Activated CD4-positive, alpha-beta T cell treated with anti-CD3 and anti-CD28 coated beads, Interleukin-2, amount 10 ng/mL, durations not matched to agents 24 days and 14 days (primary cell): ENCODE data around the gene P4HB. TPM values are rescaled to one million over a fixed set of nuclear protein-coding genes. Genes with fewer than 3 reads are reported as not detected.

Experiments
- DNase-seq: peaks from one replicate; pipeline ENCODE4 v3.0.0; 2022
- H3K27ac Mint-ChIP-seq: one replicate; pipeline ENCODE4 v1.8.0; 2022; ENCODE audit warnings: mild to moderate bottlenecking, mixed read lengths
- H3K27me3 Mint-ChIP-seq: one replicate; pipeline ENCODE4 v1.8.0; 2022; ENCODE audit warnings: mixed read lengths
- H3K36me3 Mint-ChIP-seq: one replicate; pipeline ENCODE4 v1.8.0; 2022; ENCODE audit warnings: low read depth, mild to moderate bottlenecking, mixed read lengths
- H3K4me1 Mint-ChIP-seq: one replicate; pipeline ENCODE4 v1.8.0; 2021; ENCODE audit warnings: mixed read lengths
- H3K4me3 Mint-ChIP-seq: one replicate; pipeline ENCODE4 v1.8.0; 2022; ENCODE audit warnings: mild to moderate bottlenecking, moderate library complexity, mixed read lengths
- H3K9me3 Mint-ChIP-seq: one replicate; pipeline ENCODE4 v1.8.0; 2021; ENCODE audit warnings: mixed read lengths
- intact Hi-C: fragments of 100-400 bp; cut with micrococcal nuclease; formaldehyde crosslinking; loops from one replicate; pipeline ENCODE4 v1.15.1; 2023
- total RNA-seq: library from RNA; stranded (reverse); gene quantifications from 2 replicates; pipeline ENCODE4 v1.2.3, GENCODE V29; 2022

The P4HB gene
- total RNA-seq, 1 donor from 2014 or later: 458 TPM

DNA sequence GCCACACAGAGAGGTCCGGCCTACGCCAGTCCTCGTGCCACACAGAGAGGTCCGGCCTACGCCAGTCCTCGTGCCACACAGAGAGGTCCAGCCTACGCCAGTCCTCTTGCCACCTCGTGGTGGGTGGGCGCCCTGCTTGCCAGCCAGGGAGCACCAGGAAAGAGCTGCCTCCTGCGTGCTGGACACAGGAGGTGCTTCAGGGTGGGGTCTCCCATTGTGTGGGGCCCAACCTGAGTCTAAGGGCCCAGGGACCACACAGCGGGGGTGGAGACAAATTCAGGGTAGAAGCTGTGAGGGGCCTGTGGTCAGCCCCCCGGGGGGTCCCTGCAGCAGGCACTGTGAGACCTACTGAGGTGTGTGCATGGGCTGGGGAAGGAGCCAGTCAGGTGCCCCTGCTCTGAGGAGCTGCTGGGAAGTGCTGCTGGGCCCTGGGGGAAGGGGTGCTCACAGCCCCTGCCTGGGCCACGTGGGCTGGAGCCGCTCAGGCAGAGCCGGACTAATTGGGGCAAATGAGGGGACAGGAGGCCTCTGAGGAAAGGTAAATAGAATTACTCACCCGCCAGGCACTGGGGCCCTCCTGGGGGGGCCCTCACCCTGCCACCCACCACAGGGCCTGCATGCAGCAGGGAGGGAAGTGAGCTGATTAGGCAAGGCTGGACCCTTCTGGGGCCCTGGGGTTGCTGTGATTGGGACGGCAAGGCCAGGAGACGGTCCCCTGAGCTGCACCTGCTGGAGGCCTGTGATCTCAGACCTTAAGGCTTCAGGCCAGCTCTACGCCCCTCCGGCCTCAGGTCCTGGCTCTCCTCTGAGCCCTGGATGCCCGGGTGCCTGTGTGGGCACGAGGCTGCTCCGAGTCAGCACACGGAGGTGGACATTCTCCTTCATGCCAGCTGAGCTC lies 45.3 kb downstream of the P4HB start:
- Mint-ChIP-seq H3K4me3 (no peak overlapping the region), H3K4me1 (no peaks in the 10 kb centered on the region), H3K27ac (no peak overlapping the region), H3K27me3 (peaks cover 10% of the 10 kb centered on the region), H3K36me3 (no peaks in the 10 kb centered on the region), H3K9me3 (no peaks in the 10 kb centered on the region)
- DNase-seq: no peak
- intact Hi-C loops: no loop called here

DNA sequence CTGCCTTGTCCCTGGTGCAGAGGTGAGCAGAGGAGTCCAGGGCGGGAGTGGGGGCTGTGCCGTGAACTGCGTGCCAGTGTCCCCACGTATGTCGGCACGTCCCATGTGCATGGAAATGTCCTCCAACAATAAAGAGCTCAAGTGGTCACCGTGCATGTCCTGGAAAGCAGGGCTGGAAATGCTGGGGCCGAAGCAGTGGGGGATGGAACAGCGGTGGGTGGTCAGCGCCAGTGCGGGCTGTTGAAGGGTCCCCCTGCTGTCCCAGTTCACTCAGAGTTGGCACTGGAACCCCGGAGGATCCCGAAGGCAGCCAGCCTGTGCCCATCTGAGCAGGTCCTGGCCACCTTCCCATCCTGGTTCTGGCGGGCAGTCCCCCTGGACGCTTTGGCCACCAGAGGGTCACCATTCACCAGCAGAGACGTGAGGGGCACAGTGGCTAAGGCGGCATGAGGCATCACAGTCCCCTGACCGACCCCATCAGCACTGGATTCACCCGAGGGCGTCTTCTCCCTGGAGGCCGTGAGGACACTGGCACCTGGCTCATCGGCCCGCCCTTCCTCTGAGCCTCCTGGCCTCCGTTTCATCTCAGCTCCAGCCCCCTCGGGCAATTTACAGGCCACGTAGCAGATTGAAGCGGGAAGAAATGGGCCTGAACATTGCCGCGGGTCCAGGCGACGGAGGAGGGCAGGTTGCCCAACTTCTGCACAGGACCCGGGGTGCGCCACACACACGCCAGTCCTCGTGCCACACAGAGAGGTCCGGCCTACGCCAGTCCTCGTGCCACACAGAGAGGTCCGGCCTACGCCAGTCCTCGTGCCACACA lies 46.3 kb downstream of the P4HB start:
- Mint-ChIP-seq H3K27me3 (peaks cover 10% of the 10 kb centered on the region), H3K27ac (no peak overlapping the region), H3K36me3 (no peaks in the 10 kb centered on the region), H3K9me3 (no peaks in the 10 kb centered on the region), H3K4me1 (no peaks in the 10 kb centered on the region), H3K4me3 (no peak overlapping the region)
- DNase-seq: no peak
- intact Hi-C loops: no loop called here

DNA sequence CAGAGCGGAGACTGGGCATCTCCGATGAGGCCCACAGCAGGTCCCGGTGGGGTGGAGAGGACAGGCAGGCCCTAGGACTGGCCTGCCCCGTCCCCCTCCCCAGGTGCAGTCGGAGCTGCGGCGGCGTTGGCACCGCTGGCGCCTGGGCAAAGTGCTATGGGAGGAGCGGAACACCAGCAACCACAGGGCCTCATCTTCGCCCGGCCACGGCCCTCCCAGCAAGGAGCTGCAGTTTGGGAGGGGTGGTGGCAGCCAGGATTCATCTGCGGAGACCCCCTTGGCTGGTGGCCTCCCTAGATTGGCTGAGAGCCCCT lies 47.0 kb downstream of the P4HB start:
- H3K9me3 Mint-ChIP-seq: no peaks in the 10 kb centered on the region
- intact Hi-C loops: no loop called here
- DNase-seq: no peak
- H3K4me1 Mint-ChIP-seq: no peaks in the 10 kb centered on the region
- no peaks in the 10 kb centered on the region for H3K36me3 Mint-ChIP-seq
- peaks cover 10% of the 10 kb centered on the region for H3K27me3 Mint-ChIP-seq
- H3K27ac Mint-ChIP-seq: no peak overlapping the region
- no peak overlapping the region for H3K4me3 Mint-ChIP-seq

DNA sequence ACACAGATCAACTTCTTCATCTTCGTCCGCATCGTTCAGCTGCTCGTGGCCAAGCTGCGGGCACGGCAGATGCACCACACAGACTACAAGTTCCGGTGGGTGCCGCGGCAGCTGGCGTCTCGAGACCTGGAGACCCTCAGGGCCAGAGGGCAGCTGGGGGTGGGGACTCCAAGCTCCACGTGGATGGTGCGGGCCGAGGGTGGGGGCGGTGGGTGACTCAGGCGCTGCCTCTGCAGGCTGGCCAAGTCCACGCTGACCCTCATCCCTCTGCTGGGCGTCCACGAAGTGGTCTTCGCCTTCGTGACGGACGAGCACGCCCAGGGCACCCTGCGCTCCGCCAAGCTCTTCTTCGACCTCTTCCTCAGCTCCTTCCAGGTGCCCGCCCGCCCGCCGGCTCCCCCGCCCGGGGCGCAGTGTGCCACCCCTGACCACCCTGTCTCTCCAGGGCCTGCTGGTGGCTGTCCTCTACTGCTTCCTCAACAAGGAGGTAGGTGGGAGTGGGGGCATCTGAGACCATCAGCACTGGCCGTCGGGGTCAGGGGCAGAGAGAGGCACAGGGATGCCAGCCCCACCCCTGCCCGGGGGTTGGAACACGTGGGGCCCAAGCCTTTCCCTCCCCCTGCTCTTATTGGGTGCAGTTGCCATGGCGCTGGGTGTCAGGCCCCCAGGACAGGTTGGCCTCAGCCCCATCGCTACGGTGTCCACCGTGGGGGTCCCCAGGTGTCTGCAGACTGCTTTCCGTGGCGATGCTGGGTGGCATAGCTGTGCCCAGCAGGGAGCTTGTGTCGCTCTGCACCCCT lies 47.6 kb downstream of the P4HB start:
- DNase-seq: no peak
- intact Hi-C loops: no loop called here
- no peak overlapping the region for H3K27ac Mint-ChIP-seq
- H3K36me3 Mint-ChIP-seq: no peaks in the 10 kb centered on the region
- peaks cover 9% of the 10 kb centered on the region for H3K27me3 Mint-ChIP-seq
- no peaks in the 10 kb centered on the region for H3K4me1 Mint-ChIP-seq
- no peak overlapping the region for H3K4me3 Mint-ChIP-seq
- no peaks in the 10 kb centered on the region for H3K9me3 Mint-ChIP-seq

DNA sequence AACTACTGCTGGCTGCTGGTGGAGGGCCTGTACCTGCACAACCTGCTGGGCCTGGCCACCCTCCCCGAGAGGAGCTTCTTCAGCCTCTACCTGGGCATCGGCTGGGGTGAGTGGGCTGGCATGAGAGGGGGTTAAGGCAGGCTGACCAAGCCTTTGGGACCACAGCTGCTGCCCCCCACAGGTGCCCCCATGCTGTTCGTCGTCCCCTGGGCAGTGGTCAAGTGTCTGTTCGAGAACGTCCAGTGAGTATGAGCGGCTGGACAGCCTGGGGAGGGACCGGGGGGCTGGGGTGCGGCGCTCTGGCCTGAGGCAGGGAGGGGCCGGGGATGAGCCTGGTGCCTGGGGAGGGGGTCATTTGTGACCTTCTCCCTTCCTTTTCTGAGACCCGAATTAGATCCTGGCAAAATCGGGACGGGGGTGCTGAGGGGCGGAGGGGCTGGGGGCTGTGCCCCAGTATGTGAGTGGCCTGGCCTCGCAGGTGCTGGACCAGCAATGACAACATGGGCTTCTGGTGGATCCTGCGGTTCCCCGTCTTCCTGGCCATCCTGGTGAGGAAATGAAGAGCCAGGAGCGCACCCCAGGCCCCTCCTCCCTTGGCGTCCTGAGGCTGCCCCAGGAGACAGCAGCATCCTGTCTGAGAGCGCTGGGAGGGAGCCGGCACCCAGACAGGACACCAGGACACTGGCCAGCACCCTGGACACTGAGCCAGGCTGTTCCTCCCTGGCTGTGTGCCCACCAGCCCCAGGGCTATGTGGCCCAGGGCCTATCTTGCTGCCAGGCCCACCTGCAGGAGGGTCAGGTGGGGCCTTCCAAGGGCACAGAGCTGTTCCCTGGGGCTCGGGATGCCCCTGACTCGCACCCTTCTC lies 48.4 kb downstream of the P4HB start:
- Mint-ChIP-seq H3K4me1 (no peaks in the 10 kb centered on the region), H3K27me3 (peaks cover 7% of the 10 kb centered on the region), H3K36me3 (no peaks in the 10 kb centered on the region), H3K9me3 (no peaks in the 10 kb centered on the region), H3K27ac (no peak overlapping the region), H3K4me3 (no peak overlapping the region)
- intact Hi-C loops: no loop called here
- DNase-seq: no peak

DNA sequence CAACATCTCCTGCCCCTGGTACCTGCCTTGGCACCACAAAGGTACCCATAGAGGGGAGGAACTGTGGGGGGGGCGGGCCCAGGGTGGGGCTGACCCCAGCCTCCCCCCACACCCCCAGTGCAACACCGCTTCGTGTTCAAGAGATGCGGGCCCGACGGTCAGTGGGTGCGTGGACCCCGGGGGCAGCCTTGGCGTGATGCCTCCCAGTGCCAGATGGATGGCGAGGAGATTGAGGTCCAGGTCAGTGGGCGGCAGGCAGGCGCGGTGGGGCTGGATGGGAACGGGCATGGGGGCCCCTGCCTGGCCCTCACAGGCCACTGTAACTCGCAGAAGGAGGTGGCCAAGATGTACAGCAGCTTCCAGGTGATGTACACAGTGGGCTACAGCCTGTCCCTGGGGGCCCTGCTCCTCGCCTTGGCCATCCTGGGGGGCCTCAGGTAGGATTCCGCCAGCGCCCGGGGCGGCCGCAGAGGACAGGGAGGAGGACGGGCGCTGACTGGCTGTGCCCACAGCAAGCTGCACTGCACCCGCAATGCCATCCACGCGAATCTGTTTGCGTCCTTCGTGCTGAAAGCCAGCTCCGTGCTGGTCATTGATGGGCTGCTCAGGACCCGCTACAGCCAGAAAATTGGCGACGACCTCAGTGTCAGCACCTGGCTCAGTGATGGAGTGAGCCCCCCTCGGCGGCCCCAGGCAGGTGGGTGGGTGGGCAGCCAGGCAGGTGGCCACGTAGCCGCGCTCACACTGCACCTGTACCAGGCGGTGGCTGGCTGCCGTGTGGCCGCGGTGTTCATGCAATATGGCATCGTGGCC lies 49.2 kb downstream of the P4HB start:
- H3K27ac Mint-ChIP-seq: no peak overlapping the region
- intact Hi-C loops: no loop called here
- no peaks in the 10 kb centered on the region for H3K4me1 Mint-ChIP-seq
- no peaks in the 10 kb centered on the region for H3K36me3 Mint-ChIP-seq
- no peaks in the 10 kb centered on the region for H3K9me3 Mint-ChIP-seq
- no peak for DNase-seq
- H3K4me3 Mint-ChIP-seq: no peak overlapping the region
- H3K27me3 Mint-ChIP-seq: peaks cover 5% of the 10 kb centered on the region

DNA sequence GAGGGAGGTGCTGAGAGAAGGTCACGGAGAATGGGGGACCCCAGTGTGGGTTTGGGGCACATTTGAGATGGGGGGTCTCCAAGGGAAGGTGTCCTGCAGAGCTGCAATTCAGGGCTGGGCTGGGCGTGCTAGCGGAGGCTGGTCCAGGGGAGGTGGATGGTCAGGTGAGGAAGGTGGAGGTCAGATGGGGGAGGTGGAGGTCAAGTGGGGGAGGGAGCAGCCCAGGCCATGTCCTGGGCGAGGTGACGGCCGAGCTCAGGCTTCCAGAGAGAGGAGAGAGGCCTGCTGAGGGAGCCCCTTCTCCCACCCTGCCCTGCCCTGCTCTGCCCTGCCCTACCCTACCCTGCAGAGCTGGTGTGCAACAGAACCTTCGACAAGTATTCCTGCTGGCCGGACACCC lies 49.9 kb downstream of the P4HB start:
- H3K9me3 Mint-ChIP-seq: no peaks in the 10 kb centered on the region
- H3K4me1 Mint-ChIP-seq: no peaks in the 10 kb centered on the region
- H3K27ac Mint-ChIP-seq: no peak overlapping the region
- intact Hi-C loops: no loop called here
- H3K27me3 Mint-ChIP-seq: peaks cover 7% of the 10 kb centered on the region
- no peaks in the 10 kb centered on the region for H3K36me3 Mint-ChIP-seq
- DNase-seq: no peak
- no peak overlapping the region for H3K4me3 Mint-ChIP-seq

DNA sequence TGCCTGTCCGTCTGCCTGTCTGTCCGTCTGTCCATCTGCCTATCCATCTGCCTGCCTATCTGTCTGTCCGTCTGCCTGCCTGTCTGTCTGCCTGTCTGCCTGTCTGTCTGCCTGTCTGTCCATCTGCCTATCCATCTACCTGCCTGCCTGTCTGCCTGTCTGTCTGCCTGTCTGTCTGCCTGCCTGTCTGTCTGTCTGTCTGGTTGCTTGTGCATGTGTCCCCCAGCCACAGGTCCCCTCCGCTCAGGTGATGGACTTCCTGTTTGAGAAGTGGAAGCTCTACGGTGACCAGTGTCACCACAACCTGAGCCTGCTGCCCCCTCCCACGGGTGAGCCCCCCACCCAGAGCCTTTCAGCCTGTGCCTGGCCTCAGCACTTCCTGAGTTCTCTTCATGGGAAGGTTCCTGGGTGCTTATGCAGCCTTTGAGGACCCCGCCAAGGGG lies 50.8 kb downstream of the P4HB start:
- H3K27ac Mint-ChIP-seq: no peak overlapping the region

DNA sequence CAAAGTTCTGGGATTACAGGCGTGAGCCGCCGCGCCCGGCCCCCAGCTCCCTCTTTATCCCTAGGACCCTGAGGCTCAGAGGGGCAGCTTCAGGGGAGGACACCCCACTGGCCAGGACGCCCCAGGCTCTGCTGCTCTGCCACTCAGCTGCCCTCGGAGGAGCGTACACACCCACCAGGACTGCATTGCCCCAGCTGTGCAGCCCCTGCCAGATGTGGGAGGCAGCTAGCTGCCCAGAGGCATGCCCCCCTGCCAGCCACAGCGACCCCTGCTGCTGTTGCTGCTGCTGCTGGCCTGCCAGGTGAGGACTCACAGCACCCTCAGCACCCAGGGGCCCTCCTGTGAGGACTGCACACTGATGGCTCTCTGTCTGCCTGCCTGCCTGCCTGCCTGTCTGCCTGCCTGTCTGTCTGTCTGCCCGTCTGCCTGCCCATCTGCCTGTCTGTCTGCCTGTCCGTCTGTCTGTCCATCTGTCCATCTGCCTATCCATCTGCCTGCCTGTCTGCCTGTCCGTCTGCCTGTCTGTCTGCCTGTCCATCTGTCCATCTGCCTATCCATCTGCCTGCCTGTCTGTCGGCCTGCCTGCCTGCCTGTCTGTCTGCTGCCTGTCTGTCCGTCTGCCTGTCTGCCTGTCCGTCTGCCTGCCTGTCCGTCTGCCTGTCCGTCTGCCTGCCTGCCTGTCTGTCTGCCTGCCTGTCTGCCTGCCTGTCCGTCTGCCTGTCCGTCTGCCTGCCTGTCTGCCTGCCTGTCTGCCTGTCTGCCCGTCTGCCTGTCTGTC lies 51.4 kb downstream of the P4HB start:
- H3K4me3 Mint-ChIP-seq: no peak overlapping the region
- no peaks in the 10 kb centered on the region for H3K4me1 Mint-ChIP-seq
- no peaks in the 10 kb centered on the region for H3K9me3 Mint-ChIP-seq
- DNase-seq: no peak
- intact Hi-C loops: no loop called here
- no peaks in the 10 kb centered on the region for H3K36me3 Mint-ChIP-seq
- peaks cover 9% of the 10 kb centered on the region for H3K27me3 Mint-ChIP-seq
- no peak overlapping the region for H3K27ac Mint-ChIP-seq

More for the DNA sequence above, 50.8 kb downstream of the P4HB start:
- intact Hi-C loops: no loop called here
- Mint-ChIP-seq H3K36me3 (no peaks in the 10 kb centered on the region), H3K27me3 (peaks cover 9% of the 10 kb centered on the region), H3K4me3 (no peak overlapping the region), H3K4me1 (no peaks in the 10 kb centered on the region), H3K9me3 (no peaks in the 10 kb centered on the region)
- DNase-seq: no peak

DNA sequence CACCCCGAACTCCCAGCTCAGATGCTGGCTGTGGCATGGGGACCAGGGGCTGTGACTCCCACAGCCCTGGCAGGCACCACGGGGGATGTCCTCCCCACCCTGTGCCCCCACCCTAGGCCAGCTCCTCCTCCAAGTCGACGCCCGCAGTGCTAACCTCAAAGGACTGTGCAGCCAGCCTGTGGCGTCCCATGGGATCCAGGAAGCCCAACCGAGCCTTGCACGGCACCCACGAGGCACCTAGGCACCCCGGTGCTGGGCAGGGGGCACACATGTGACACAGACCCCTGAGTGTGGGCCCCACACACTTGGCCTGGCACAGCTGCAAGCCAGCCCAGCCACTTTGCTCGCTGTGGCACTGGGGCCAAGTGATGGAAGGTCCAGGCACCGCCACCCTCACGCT lies 52.5 kb downstream of the P4HB start:
- intact Hi-C loops: no loop called here
- no peaks in the 10 kb centered on the region for H3K9me3 Mint-ChIP-seq
- H3K4me3 Mint-ChIP-seq: no peak overlapping the region
- peaks cover 16% of the 10 kb centered on the region for H3K27me3 Mint-ChIP-seq
- no peaks in the 10 kb centered on the region for H3K36me3 Mint-ChIP-seq
- no peak for DNase-seq
- H3K4me1 Mint-ChIP-seq: no peaks in the 10 kb centered on the region
- H3K27ac Mint-ChIP-seq: no peak overlapping the region

DNA sequence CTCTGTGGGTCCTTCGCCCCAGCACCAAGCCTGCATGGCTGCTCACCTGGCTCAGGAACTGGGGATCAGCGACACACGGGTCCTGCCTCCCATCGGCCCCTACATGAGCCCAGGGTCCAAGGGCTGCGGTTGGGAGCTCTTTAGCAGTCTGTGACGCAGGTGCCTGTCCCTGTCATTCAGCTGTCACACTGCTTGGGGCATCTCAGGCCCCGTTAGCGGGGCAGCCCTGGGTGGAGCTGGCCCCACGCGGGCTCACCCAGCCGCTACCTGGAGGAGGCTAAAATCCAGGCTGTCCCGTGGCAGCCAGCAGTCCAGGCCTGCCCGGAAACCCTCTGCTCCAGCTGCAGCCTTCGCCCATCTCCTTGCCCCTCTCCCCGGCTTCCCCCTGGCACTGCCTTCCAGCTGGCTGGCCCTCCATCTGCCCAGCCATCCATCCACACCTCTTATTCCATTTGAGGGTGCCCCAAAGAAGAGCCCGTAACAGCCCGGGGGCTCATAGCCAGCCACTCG lies 53.1 kb downstream of the P4HB start:
- peaks cover 22% of the 10 kb centered on the region for H3K27me3 Mint-ChIP-seq
- intact Hi-C loops: no loop called here
- no peak for DNase-seq
- H3K4me1 Mint-ChIP-seq: no peaks in the 10 kb centered on the region
- no peaks in the 10 kb centered on the region for H3K9me3 Mint-ChIP-seq
- no peak overlapping the region for H3K27ac Mint-ChIP-seq
- H3K4me3 Mint-ChIP-seq: no peak overlapping the region
- no peaks in the 10 kb centered on the region for H3K36me3 Mint-ChIP-seq
